NCI-H128 (cell line): ENCODE measurements around the gene SMAD3.
"Not testable (repeated sequence)": the region's sequence is repeated elsewhere in the genome, so short reads cannot be mapped to it uniquely, and the experiment has no call there.

ENCODE experiments used
- DNase-seq: peaks from one replicate; lab custom pipeline; 2025; ENCODE audit not compliant: unreplicated experiment; lab: John Stamatoyannopoulos, UW

SMAD3 gene

GRCh38 chr15:67108122-67108961 is 42.9 kb downstream of the SMAD3 start:
- no peak for DNase-seq

- no peak for DNase-seq
Measured at GRCh38 chr15:67109141-67110034, 44.0 kb downstream of the SMAD3 start.

GRCh38 chr15:67110361-67110781 is 45.0 kb downstream of the SMAD3 start:
- DNase-seq, result no peak

- no peak for DNase-seq
Measured at GRCh38 chr15:67110958-67111864, 45.8 kb downstream of the SMAD3 start.

- no peak for DNase-seq
Measured at GRCh38 chr15:67114046-67114445, 48.6 kb downstream of the SMAD3 start.

GRCh38 chr15:67114846-67115585 is 49.6 kb downstream of the SMAD3 start:
- DNase-seq, result no peak

GRCh38 chr15:67115586-67115969 is 50.2 kb downstream of the SMAD3 start:
- no peak for DNase-seq

GRCh38 chr15:67116742-67117141 is 51.3 kb downstream of the SMAD3 start:
- DNase-seq, result no peak

- DNase-seq, result no peak
Measured at GRCh38 chr15:67117370-67117769, 52.0 kb downstream of the SMAD3 start.

- no peak for DNase-seq
Measured at GRCh38 chr15:67118808-67119207, 53.4 kb downstream of the SMAD3 start.

GRCh38 chr15:67119238-67119846 is 53.9 kb downstream of the SMAD3 start:
- DNase-seq, result no peak

- no peak for DNase-seq
Measured at GRCh38 chr15:67120009-67120838, 54.8 kb downstream of the SMAD3 start.

GRCh38 chr15:67120839-67121643 is 55.6 kb downstream of the SMAD3 start:
- DNase-seq, result no peak

- no peak for DNase-seq
Measured at GRCh38 chr15:67121644-67122605, 56.5 kb downstream of the SMAD3 start.

- not testable (repeated sequence) for DNase-seq
Measured at GRCh38 chr15:67122816-67123215, 57.4 kb downstream of the SMAD3 start.

GRCh38 chr15:67123291-67123690 is 57.9 kb downstream of the SMAD3 start:
- DNase-seq, result not testable (repeated sequence)

- DNase-seq, result no peak
Measured at GRCh38 chr15:67124111-67124510, 58.7 kb downstream of the SMAD3 start.
